MCF 10A (cell line): ENCODE results near the gene TRAF3IP1. TPM values are rescaled to one million over a fixed set of nuclear protein-coding genes. Genes with fewer than 3 reads are reported as not detected.

Experiments
- BruUV-seq: library from RNA; stranded (reverse); fragments of 400-500 nt; replicated peaks from 2 replicates; lab custom pipeline; 2021; lab: Mats Ljungman, UMichigan
- CTCF ChIA-PET: fragments of 300-600 bp; sonication (Branson Sonifier 250); formaldehyde crosslinking; extraction: SDS; loops from one replicate; lab custom pipeline; 2021; ENCODE audit warnings: antibody characterized with exemption, inconsistent platforms; lab: Yijun Ruan, JAX
- POLR2A ChIA-PET: fragments of 300-600, 350-650 bp; sonication (Branson Sonifier 250); formaldehyde crosslinking; extraction: SDS; loops from one replicate; lab custom pipeline; 2020; ENCODE audit warnings: antibody characterized with exemption, inconsistent platforms; lab: Yijun Ruan, JAX
- DNase-seq: peaks from one replicate; pipeline ENCODE4 v3.0.0-alpha.2; 2018; ENCODE audit not compliant: unreplicated experiment
- H3K27ac Mint-ChIP-seq: one replicate; pipeline ENCODE4 v1.8.0; 2022; ENCODE audit warnings: mild to moderate bottlenecking, low read depth, mixed read lengths; ENCODE audit not compliant: unreplicated experiment
- H3K27me3 Mint-ChIP-seq: one replicate; pipeline ENCODE4 v1.8.0; 2022; ENCODE audit warnings: mixed read lengths; ENCODE audit not compliant: insufficient read depth, unreplicated experiment
- H3K36me3 Mint-ChIP-seq: one replicate; pipeline ENCODE4 v1.8.0; 2022; ENCODE audit warnings: mild to moderate bottlenecking, moderate library complexity, mixed read lengths; ENCODE audit not compliant: insufficient read depth, unreplicated experiment
- H3K4me1 Mint-ChIP-seq: one replicate; pipeline ENCODE4 v1.8.0; 2022; ENCODE audit warnings: mixed read lengths; ENCODE audit not compliant: insufficient read depth, unreplicated experiment
- H3K4me3 Mint-ChIP-seq: one replicate; pipeline ENCODE4 v1.8.0; 2022; ENCODE audit warnings: mild to moderate bottlenecking, moderate library complexity, mixed read lengths; ENCODE audit not compliant: unreplicated experiment
- H3K9me3 Mint-ChIP-seq: one replicate; pipeline ENCODE4 v1.8.0; 2022; ENCODE audit warnings: mixed read lengths; ENCODE audit not compliant: unreplicated experiment
- intact Hi-C: fragments of 100-400 bp; cut with micrococcal nuclease; formaldehyde crosslinking; loops from 2 replicates; pipeline ENCODE4 v1.14.1; 2022
- total RNA-seq: library from RNA; stranded (reverse); gene quantifications from 2 replicates; pipeline ENCODE4 v1.2.3, GENCODE V29; 2022
- TF ChIP-seq, protein P1 (sequence below): fragments of 200-600 bp; IDR thresholded peaks from one replicate; pipeline ENCODE4 v1.8.0; 2022; ENCODE audit warnings: antibody characterized with exemption, mild to moderate bottlenecking; ENCODE audit not compliant: unreplicated experiment

Gene TRAF3IP1
- total RNA-seq, 1 experiment from 2014 or later: 19.1 TPM

DNA sequence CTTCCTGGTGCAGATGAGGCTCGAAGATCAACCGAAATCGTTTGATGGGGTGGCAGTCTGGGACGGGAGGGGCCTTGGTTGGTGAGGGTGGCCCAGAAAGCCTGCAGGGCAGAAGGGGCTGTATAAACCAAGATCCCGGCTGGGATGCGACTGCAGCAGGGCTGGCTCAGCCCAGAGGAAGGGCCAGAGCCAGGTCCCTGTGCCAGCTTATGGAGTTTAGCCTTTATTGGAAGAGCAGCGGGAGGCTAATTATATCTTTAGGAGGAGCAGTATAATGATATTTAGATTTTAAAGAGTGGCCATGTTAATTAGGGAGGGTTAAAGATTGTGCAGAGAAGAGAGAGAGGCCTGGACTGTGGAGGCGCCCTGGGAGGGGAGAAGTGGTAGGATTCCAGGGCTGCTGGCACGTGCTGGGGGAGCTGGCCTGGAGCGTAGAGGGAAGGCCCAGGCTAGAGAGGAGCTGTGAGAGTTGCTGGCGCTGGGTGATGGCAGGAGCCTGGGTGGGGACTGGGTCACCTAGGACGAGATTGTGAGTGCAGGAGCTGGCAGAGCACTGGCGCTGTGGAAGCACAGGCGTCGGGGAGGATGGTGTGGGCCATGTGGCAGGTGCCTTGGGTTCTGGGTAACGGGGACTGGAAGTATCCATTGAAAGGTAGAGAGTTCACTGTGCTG lies 25.1 kb downstream of the TRAF3IP1 start:
- Mint-ChIP-seq H3K4me3 (no peak overlapping the region), H3K9me3 (no peaks in the 10 kb centered on the region)
- CTCF ChIA-PET: interaction anchor here (0.7 to 0.8 kb wide), 2 partner anchors 9 to 40 kb away, joined by 3 read pairs; no protein-coding TSS in a partner anchor

DNA sequence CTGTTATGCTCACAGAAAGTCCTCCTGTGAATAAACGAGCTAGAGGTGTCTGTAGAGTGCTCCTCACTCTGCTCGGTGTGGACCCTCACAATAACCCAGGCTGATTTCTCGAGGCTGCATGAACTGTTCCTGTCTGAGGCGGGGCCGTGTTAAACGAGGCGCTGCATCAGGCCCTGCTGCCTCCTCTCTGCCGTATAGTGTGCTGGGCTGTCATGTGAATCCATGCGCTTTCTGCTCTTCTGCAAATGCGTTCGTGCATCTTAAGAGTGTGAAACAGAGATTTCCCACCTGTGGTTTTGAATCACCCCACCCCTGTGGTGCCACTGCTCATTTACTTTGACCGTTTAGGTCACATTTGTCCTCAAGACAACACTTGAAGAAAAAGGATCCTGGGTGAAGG lies 26.2 kb downstream of the TRAF3IP1 start:
- POLR2A ChIA-PET: no interaction called here
- CTCF ChIA-PET: interaction anchor here (0.5 to 1.5 kb wide), 2 partner anchors 11 to 85 kb away, joined by 4 to 6 read pairs; no protein-coding TSS in a partner anchor
- H3K27me3 Mint-ChIP-seq: no peaks in the 10 kb centered on the region
- no TSS peak for BruUV-seq
- TF ChIP-seq, protein P1, sequence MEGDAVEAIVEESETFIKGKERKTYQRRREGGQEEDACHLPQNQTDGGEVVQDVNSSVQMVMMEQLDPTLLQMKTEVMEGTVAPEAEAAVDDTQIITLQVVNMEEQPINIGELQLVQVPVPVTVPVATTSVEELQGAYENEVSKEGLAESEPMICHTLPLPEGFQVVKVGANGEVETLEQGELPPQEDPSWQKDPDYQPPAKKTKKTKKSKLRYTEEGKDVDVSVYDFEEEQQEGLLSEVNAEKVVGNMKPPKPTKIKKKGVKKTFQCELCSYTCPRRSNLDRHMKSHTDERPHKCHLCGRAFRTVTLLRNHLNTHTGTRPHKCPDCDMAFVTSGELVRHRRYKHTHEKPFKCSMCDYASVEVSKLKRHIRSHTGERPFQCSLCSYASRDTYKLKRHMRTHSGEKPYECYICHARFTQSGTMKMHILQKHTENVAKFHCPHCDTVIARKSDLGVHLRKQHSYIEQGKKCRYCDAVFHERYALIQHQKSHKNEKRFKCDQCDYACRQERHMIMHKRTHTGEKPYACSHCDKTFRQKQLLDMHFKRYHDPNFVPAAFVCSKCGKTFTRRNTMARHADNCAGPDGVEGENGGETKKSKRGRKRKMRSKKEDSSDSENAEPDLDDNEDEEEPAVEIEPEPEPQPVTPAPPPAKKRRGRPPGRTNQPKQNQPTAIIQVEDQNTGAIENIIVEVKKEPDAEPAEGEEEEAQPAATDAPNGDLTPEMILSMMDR: no peak
- H3K36me3 Mint-ChIP-seq: peaks cover 15% of the 10 kb centered on the region
- DNase-seq: no peak
- H3K4me3 Mint-ChIP-seq: no peak overlapping the region
- intact Hi-C loops: no loop called here
- H3K4me1 Mint-ChIP-seq: no peaks in the 10 kb centered on the region
- H3K9me3 Mint-ChIP-seq: no peaks in the 10 kb centered on the region
- H3K27ac Mint-ChIP-seq: no peak overlapping the region

More for the DNA sequence above, 25.1 kb downstream of the TRAF3IP1 start:
- Mint-ChIP-seq H3K36me3 (peaks cover 15% of the 10 kb centered on the region), H3K27me3 (no peaks in the 10 kb centered on the region), H3K4me1 (no peaks in the 10 kb centered on the region), H3K27ac (no peak overlapping the region)
- no peak for DNase-seq
- no TSS peak for BruUV-seq
- TF ChIP-seq, protein P1: no peak
- POLR2A ChIA-PET: interaction anchor here (0.6 kb wide), 2 partner anchors 86 to 144 kb away, joined by 3 read pairs; no protein-coding TSS in a partner anchor
- intact Hi-C loops: no loop called here

DNA sequence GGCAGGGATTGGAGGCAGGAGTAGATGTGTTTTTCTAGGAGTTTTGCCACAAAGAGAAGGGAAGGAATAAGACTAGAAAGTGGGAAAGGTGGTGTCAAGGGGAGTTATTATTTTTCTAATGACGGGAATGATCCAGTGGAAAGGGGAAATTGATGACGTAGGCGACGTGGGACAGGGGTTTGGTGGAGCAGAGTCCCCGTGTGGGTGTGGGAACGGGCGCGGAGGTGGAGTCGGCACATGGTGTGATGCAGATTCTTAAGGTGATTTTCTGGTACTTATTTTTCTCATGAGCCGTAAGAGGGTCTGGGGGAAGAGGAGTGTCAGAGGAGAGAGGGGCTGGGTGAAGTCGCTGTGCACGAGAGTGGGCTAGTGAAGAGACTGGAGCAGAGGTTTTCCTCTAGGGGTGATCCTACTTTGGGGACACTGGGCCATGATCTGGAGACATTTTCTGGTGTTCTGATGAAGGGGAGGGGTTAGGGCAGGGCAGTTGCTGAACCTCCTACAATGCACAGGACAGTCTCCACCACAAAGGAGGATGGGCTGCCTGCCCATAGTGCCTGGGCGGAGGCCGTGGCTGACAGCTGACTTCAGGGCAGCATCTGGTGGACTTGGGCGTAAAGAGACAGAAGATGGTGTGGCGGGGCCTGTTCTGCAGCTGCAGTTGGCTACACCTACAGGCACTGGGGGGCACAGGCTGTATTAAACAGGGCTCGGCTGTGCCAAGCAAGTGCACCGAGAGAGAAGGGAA lies 30.0 kb downstream of the TRAF3IP1 start:
- Mint-ChIP-seq H3K4me3 (no peak overlapping the region), H3K27me3 (no peaks in the 10 kb centered on the region)
- intact Hi-C loops: loop anchor here (10.0 kb wide), 1 partner anchor 624 kb away; no protein-coding TSS in a partner anchor

More for the DNA sequence above, 30.0 kb downstream of the TRAF3IP1 start:
- CTCF ChIA-PET: interaction anchor here (0.6 kb wide), 1 partner anchor 536 kb away, joined by 5 read pairs; no protein-coding TSS in a partner anchor
- no peak for DNase-seq
- H3K36me3 Mint-ChIP-seq: peaks cover 10% of the 10 kb centered on the region
- TF ChIP-seq, protein P1: no peak
- H3K9me3 Mint-ChIP-seq: no peaks in the 10 kb centered on the region
- H3K27ac Mint-ChIP-seq: no peak overlapping the region
- POLR2A ChIA-PET: no interaction called here
- no peaks in the 10 kb centered on the region for H3K4me1 Mint-ChIP-seq
- no TSS peak for BruUV-seq
